HCT116 (cell line): ENCODE measurements around the gene PBX1. TPM values are rescaled to one million over a fixed set of nuclear protein-coding genes. Genes with fewer than 3 reads are reported as not detected.

Experiments used
- ATAC-seq: fragments of 200-7000 bp; cut with Tn5 transposase; 2 replicates; pipeline ENCODE4 v1.9.1; 2020; ENCODE audit warnings: mild to moderate bottlenecking, moderate library complexity
- BruUV-seq: library from RNA; stranded (reverse); fragments of 400-500 nt; replicated peaks from 2 replicates; lab custom pipeline; 2021; lab: Mats Ljungman, UMichigan
- CTCF ChIA-PET: fragments of 300-600 bp; sonication (Branson Sonifier 250); formaldehyde crosslinking; loops from one replicate; lab custom pipeline; 2021; ENCODE audit warnings: antibody characterized with exemption; lab: Charles Lee
- POLR2A ChIA-PET: fragments of 300-600, 350-600 bp; sonication (Branson Sonifier 250); formaldehyde crosslinking; loops from one replicate; lab custom pipeline; 2021; ENCODE audit warnings: antibody characterized with exemption; lab: Charles Lee
- RAD21 ChIA-PET, 2 experiments: fragments of 300-600 bp; sonication (Branson Sonifier 250); formaldehyde crosslinking; loops; one replicate each; lab custom pipeline; 2023; ENCODE audit warnings: low total read pairs in 2 of 2; ENCODE audit not compliant: uncharacterized antibody in 2 of 2, unreplicated experiment in 2 of 2, low non-redundant PET in 1 of 2; lab: Charles Lee
- DNase-seq: peaks from one replicate; pipeline ENCODE4 v3.0.0-alpha.2; 2010; ENCODE audit warnings: low read depth, low spot score
- H2AFZ ChIP-seq: fragments of 200-600 bp; shearing (Covaris generic), sonication (generic); 2 replicates; pipeline ENCODE4 v1.6.1; 2017; ENCODE audit warnings: low read depth, mixed run types, mixed read lengths, antibody characterized with exemption, low read length; ENCODE audit not compliant: poor library complexity, severe bottlenecking
- H3K27ac ChIP-seq: 2 replicates; pipeline ENCODE4 v1.5.1; 2012; ENCODE audit warnings: low read depth, low read length
- H3K27me3 ChIP-seq: fragments of 200-600 bp; sonication (generic); 2 replicates; pipeline ENCODE4 v1.6.1; 2016; ENCODE audit warnings: mixed run types, low read length, mixed read lengths; ENCODE audit not compliant: insufficient read depth
- H3K36me3 ChIP-seq, 2 experiments: fragments of 200-500 bp in 1 of 2; fragments of 200-600 bp in 1 of 2; sonication (Bioruptor generic) in 1 of 2; sonication (generic) in 1 of 2; 2 replicates each; pipeline versions ENCODE4 v1.5.1 to v1.6.1; 2014 to 2016; ENCODE audit warnings: low read length in 2 of 2, inconsistent platforms in 1 of 2, mixed read lengths in 1 of 2, mixed run types in 1 of 2; ENCODE audit not compliant: insufficient read depth in 2 of 2, control insufficient read depth in 1 of 2
- H3K4me1 ChIP-seq, 2 experiments: fragments of 200-600 bp in 1 of 2; sonication (generic) in 1 of 2; 2 replicates each; pipeline versions ENCODE4 v1.5.1 to v1.6.1; 2012 to 2017; ENCODE audit warnings: low read length in 2 of 2, inconsistent platforms in 1 of 2, mild to moderate bottlenecking in 1 of 2, mixed read lengths in 1 of 2, mixed run types in 1 of 2, moderate library complexity in 1 of 2; ENCODE audit not compliant: insufficient read depth in 2 of 2, control insufficient read depth in 1 of 2
- H3K4me2 ChIP-seq: fragments of 200-600 bp; sonication (generic); 2 replicates; pipeline ENCODE4 v1.6.1; 2017; ENCODE audit warnings: mixed run types, low read length, mixed read lengths
- H3K4me3 ChIP-seq, 2 experiments: fragments of 200-600 bp in 1 of 2; sonication (generic) in 1 of 2; replicated peaks in 1 of 2; 2 replicates each; pipeline ENCODE4 v1.5.1; 2011 to 2016; ENCODE audit warnings: low read length in 2 of 2, control low read depth in 1 of 2, low read depth in 1 of 2, mild to moderate bottlenecking in 1 of 2, mixed read lengths in 1 of 2, mixed run types in 1 of 2
- H3K79me2 ChIP-seq: fragments of 200-600 bp; sonication (generic); 2 replicates; pipeline ENCODE4 v1.6.1; 2017; ENCODE audit warnings: mild to moderate bottlenecking, mixed run types, low read length, moderate library complexity, mixed read lengths; ENCODE audit not compliant: insufficient read depth
- H3K9ac ChIP-seq: fragments of 200-600 bp; sonication (generic); 2 replicates; pipeline ENCODE4 v1.6.1; 2016; ENCODE audit warnings: low read length, mixed read lengths
- H3K9me2 ChIP-seq: fragments of 200-600 bp; sonication (generic), shearing (Covaris generic); 2 replicates; pipeline ENCODE4 v1.6.1; 2017; ENCODE audit warnings: mixed run types, mild to moderate bottlenecking, moderate library complexity; ENCODE audit not compliant: insufficient read depth
- H3K9me3 ChIP-seq, 2 experiments: fragments of 200-500 bp in 1 of 2; fragments of 200-600 bp in 1 of 2; sonication (Bioruptor generic) in 1 of 2; sonication (generic) in 1 of 2; 2 replicates each; pipeline ENCODE4 v1.6.1; 2014 to 2017; ENCODE audit warnings: low read length in 2 of 2, mixed read lengths in 2 of 2, inconsistent platforms in 1 of 2, low read depth in 1 of 2, mild to moderate bottlenecking in 1 of 2, mixed run types in 1 of 2, moderate library complexity in 1 of 2; ENCODE audit not compliant: control insufficient read depth in 1 of 2, insufficient read depth in 1 of 2
- H4K20me1 ChIP-seq: fragments of 200-600 bp; sonication (generic), shearing (Covaris generic); 2 replicates; pipeline ENCODE4 v1.6.1; 2017; ENCODE audit warnings: mixed run types, mild to moderate bottlenecking, moderate library complexity; ENCODE audit not compliant: insufficient read depth
- CBX3 ChIP-seq: IDR thresholded peaks from 2 replicates; pipeline ENCODE4 v1.6.1; 2012; ENCODE audit warnings: low read depth
- CEBPB ChIP-seq: IDR thresholded peaks from 2 replicates; pipeline ENCODE4 v1.6.1; 2012; ENCODE audit warnings: low read depth
- EZH2phosphoT487 ChIP-seq: fragments of 200-600 bp; IDR thresholded peaks from 2 replicates; pipeline ENCODE4 v1.6.1; 2018; ENCODE audit warnings: antibody characterized with exemption, borderline replicate concordance
- POLR2AphosphoS5 ChIP-seq: IDR thresholded peaks from 2 replicates; pipeline ENCODE4 v1.6.1; 2011; ENCODE audit warnings: mild to moderate bottlenecking, low read depth, low read length, moderate library complexity
- SIN3A ChIP-seq: IDR thresholded peaks from 2 replicates; pipeline ENCODE4 v1.6.1; 2012; ENCODE audit warnings: low read depth
- SP1 ChIP-seq: IDR thresholded peaks from 2 replicates; pipeline ENCODE4 v1.6.1; 2012; ENCODE audit warnings: low read depth
- SRF ChIP-seq: IDR thresholded peaks from 2 replicates; pipeline ENCODE4 v1.6.1; 2012; ENCODE audit warnings: low read depth
- YY1 ChIP-seq: IDR thresholded peaks from 2 replicates; pipeline ENCODE4 v1.6.1; 2011; ENCODE audit warnings: low read length, low read depth, moderate library complexity, mild to moderate bottlenecking; ENCODE audit not compliant: insufficient replicate concordance; ENCODE audit errors: extremely low read depth
- ZNF274 ChIP-seq: fragments of 200-500 bp; sonication (Bioruptor generic); IDR thresholded peaks from 2 replicates; pipeline ENCODE4 v1.6.1; 2014; ENCODE audit warnings: mild to moderate bottlenecking, low read depth, low read length, inconsistent platforms
- intact Hi-C: fragments of 100-400 bp; cut with micrococcal nuclease; formaldehyde crosslinking; loops from 2 replicates; pipeline ENCODE4 v1.10.0; 2022
- total RNA-seq: library from RNA; stranded (reverse); gene quantifications from one replicate; pipeline ENCODE4 v1.2.1, GENCODE V29; 2021; ENCODE audit not compliant: unreplicated experiment
- TF ChIP-seq, protein P1 (sequence below): IDR thresholded peaks from 2 replicates; pipeline ENCODE4 v1.6.1; 2011; ENCODE audit warnings: mild to moderate bottlenecking, low read length, moderate library complexity; ENCODE audit not compliant: insufficient replicate concordance; ENCODE audit errors: extremely low read depth

Gene PBX1
- total RNA-seq, 1 experiment from 2014 or later, result 29.6 TPM

GRCh38 chr1:164578479-164579200 lies 19.7 kb downstream of the PBX1 start:
- DNase-seq, result no peak
- no peak for ATAC-seq
- ChIA-PET RAD21 (no interaction called here), CTCF (no interaction called here), POLR2A (no interaction called here)
- Histone ChIP-seq H3K9ac (no peak overlapping the region), H3K36me3 (no peaks in the 10 kb centered on the region), H3K4me2 (no peak overlapping the region), H2AFZ (no peak overlapping the region), H3K9me3 (no peaks in the 10 kb centered on the region), H4K20me1 (no peaks in the 10 kb centered on the region), H3K9me2 (no peaks in the 10 kb centered on the region), H3K79me2 (no peaks in the 10 kb centered on the region), H3K4me3 (no peak overlapping the region), H3K27ac (no peak overlapping the region), H3K27me3 (no peaks in the 10 kb centered on the region), H3K4me1 (no peaks in the 10 kb centered on the region)
- intact Hi-C loops, result no loop called here
- BruUV-seq, result no TSS peak
- TF ChIP-seq ZNF274 (no peak), EZH2phosphoT487 (no peak), POLR2AphosphoS5 (no peak), SIN3A (no peak), SP1 (no peak), CEBPB (no peak), CBX3 (no peak), SRF (no peak), YY1 (no peak)
- TF ChIP-seq, protein P1, sequence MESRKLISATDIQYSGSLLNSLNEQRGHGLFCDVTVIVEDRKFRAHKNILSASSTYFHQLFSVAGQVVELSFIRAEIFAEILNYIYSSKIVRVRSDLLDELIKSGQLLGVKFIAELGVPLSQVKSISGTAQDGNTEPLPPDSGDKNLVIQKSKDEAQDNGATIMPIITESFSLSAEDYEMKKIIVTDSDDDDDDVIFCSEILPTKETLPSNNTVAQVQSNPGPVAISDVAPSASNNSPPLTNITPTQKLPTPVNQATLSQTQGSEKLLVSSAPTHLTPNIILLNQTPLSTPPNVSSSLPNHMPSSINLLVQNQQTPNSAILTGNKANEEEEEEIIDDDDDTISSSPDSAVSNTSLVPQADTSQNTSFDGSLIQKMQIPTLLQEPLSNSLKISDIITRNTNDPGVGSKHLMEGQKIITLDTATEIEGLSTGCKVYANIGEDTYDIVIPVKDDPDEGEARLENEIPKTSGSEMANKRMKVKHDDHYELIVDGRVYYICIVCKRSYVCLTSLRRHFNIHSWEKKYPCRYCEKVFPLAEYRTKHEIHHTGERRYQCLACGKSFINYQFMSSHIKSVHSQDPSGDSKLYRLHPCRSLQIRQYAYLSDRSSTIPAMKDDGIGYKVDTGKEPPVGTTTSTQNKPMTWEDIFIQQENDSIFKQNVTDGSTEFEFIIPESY, result no peak
